ENCODE results near the gene RNF220. TPM values are rescaled to one million over a fixed set of nuclear protein-coding genes. Genes with fewer than 3 reads are reported as not detected.

The RNF220 gene
- total and polyA plus RNA-seq, 2 of the 13 experiments (the other 11 are each of a cell fraction or from before 2014, with no cell fraction given): 48.2 to 72.1 TPM

DNA sequence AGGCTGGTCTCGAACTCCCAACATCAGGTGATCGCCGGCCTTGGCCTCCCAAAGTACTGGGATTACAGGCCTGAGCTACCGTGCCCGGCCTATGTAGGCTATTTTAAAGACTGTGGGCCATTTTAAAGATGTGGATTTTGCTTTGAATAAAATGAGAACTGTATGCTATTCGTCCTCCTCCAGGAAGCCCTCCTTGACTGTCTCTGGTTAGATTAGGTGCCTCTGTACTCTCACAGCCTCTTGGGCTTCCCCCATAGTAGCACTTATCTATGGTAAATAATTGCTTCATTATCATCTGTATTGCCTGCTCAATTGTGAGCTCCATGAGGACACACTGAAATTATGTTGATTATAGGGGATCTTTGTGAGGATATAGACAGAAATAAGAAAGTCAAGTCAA, 29.5 kb upstream of the RNF220 start:
- Histone ChIP-seq H3K9ac (ENCODE audit: insufficient read depth, low read depth, low read length) (no peak overlapping the region), H3K27me3 (ENCODE audit: control insufficient read depth in 1 of 2, insufficient read depth in 2 of 2, low read length in 2 of 2) (peaks cover 0 to 11% of the 10 kb centered on the region in 2 experiments; a peak in 2 of 5 replicates), H4K20me1 (ENCODE audit: insufficient read depth, low read length) (no peaks in the 10 kb centered on the region), H3K4me1 (ENCODE audit: insufficient read depth, low read length) (peaks cover 11% of the 10 kb centered on the region), H3K9me3 (ENCODE audit: low read length) (no peaks in the 10 kb centered on the region), H3K27ac (ENCODE audit: extremely low read length, insufficient read depth, low read length) (no peak overlapping the region), H3K79me2 (ENCODE audit: insufficient read depth, low read length) (no peaks in the 10 kb centered on the region), H3K36me3 (replicated peaks in 1 of 2; ENCODE audit: control insufficient read depth in 1 of 2, insufficient read depth in 2 of 2, low read length in 2 of 2) (no peaks in the 10 kb centered on the region), H3K4me3 (replicated peaks in 1 of 3; ENCODE audit: insufficient read depth in 1 of 3, low read depth in 2 of 3, low read length in 3 of 3) (no peak overlapping the region), H2AFZ (ENCODE audit: low read length) (no peak overlapping the region), H3K4me2 (ENCODE audit: low read depth, low read length) (no peak overlapping the region)
- 46% methylated on average over 6 of the region's 6 CpGs for WGBS (ENCODE audit: low lambda C conversion rate)
- ChIA-PET CTCF (ENCODE audit: low intra/inter-chr PET ratio, low total read pairs) (interaction anchor here (1.3 kb wide), 1 partner anchor 220 kb away, joined by 6 read pairs; no protein-coding TSS in a partner anchor), POLR2A (no interaction called here)
- intact Hi-C loops (cut with micrococcal nuclease; ENCODE audit: unreplicated experiment) (no loop called here), in situ Hi-C loops (cut with HindIII; ENCODE audit: extremely low pct_ligation_motif_present, low pct_unique_long_range_greater_than_20kb) (loop anchor here (5.0 kb wide), 1 partner anchor 222 kb away; no protein-coding TSS in a partner anchor)
- DNase-seq (ENCODE audit: low spot score): no peak
- no peak for ATAC-seq
- FAIRE-seq: no peak
- no peak for TF ChIP-seq RARA (CRISPR knock-in tag; IDR thresholded peaks at IDR 0.05)
- TF ChIP-seq PLRG1 (conservative IDR thresholded peaks at IDR 0.05): no peak
- no peak for TF ChIP-seq ZNF44 (CRISPR knock-in tag; IDR thresholded peaks at IDR 0.05)
- TF ChIP-seq ZSCAN9 (CRISPR knock-in tag; IDR thresholded peaks at IDR 0.05; ENCODE audit: borderline replicate concordance): no peak
- TF ChIP-seq, protein P1, sequence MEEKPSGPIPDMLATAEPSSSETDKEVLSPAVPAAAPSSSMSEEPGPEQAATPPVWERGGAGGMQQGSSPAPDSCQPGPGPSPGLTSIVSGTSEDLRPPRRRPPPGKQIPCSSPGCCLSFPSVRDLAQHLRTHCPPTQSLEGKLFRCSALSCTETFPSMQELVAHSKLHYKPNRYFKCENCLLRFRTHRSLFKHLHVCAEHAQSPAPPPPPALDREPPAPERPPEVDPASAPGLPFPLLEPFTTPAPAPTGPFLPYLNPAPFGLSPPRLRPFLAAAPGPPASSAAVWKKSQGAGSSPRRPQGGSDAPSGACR (CRISPR knock-in tag; IDR thresholded peaks at IDR 0.05): no peak
- TF ChIP-seq ZNF12 (CRISPR knock-in tag; IDR thresholded peaks at IDR 0.05): no peak
- TF ChIP-seq ATF7-NPFF (CRISPR knock-in tag; IDR thresholded peaks at IDR 0.05; ENCODE audit: low read depth): no peak
- no peak for TF ChIP-seq ZNF782 (CRISPR knock-in tag; IDR thresholded peaks at IDR 0.05; ENCODE audit: borderline replicate concordance)
- TF ChIP-seq, protein P2, sequence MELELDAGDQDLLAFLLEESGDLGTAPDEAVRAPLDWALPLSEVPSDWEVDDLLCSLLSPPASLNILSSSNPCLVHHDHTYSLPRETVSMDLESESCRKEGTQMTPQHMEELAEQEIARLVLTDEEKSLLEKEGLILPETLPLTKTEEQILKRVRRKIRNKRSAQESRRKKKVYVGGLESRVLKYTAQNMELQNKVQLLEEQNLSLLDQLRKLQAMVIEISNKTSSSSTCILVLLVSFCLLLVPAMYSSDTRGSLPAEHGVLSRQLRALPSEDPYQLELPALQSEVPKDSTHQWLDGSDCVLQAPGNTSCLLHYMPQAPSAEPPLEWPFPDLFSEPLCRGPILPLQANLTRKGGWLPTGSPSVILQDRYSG (CRISPR knock-in tag; IDR thresholded peaks at IDR 0.05): no peak
- TF ChIP-seq NR2F1 (CRISPR knock-in tag; IDR thresholded peaks at IDR 0.05): no peak
- no TSS peak for BruUV-seq (replicated peaks)
